DOHH2 (cell line): ENCODE measurements around the gene UBAC2.

Experiments
- H3F3A ChIP-seq: fragments of 200-600 bp; sonication (generic), shearing (Covaris generic); 2 replicates; pipeline ENCODE4 v1.6.0; 2016; ENCODE audit warnings: antibody characterized with exemption, mild to moderate bottlenecking; ENCODE audit not compliant: control insufficient read depth, insufficient read depth
- H3K27ac ChIP-seq: fragments of 200-600 bp; sonication (generic); 2 replicates; pipeline ENCODE4 v1.5.1; 2014; ENCODE audit warnings: low read depth, mild to moderate bottlenecking, low read length, moderate library complexity
- H3K27me3 ChIP-seq: fragments of 200-600 bp; sonication (generic); 2 replicates; pipeline ENCODE4 v1.6.1; 2014; ENCODE audit warnings: mild to moderate bottlenecking, low read length, mixed read lengths; ENCODE audit not compliant: control insufficient read depth
- H3K36me3 ChIP-seq: fragments of 200-600 bp; sonication (generic); 2 replicates; pipeline ENCODE4 v1.6.1; 2014; ENCODE audit warnings: mild to moderate bottlenecking, low read length, moderate library complexity, mixed read lengths; ENCODE audit not compliant: control insufficient read depth
- H3K4me1 ChIP-seq: fragments of 200-600 bp; sonication (generic); 2 replicates; pipeline ENCODE4 v1.6.1; 2014; ENCODE audit warnings: mild to moderate bottlenecking, low read length, mixed read lengths; ENCODE audit not compliant: control insufficient read depth
- H3K4me2 ChIP-seq: fragments of 200-600 bp; sonication (generic); 2 replicates; pipeline ENCODE4 v1.6.0; 2014; ENCODE audit warnings: mild to moderate bottlenecking, low read length, moderate library complexity
- H3K4me3 ChIP-seq: fragments of 200-600 bp; sonication (generic); 2 replicates; pipeline ENCODE4 v1.5.1; 2014; ENCODE audit warnings: mild to moderate bottlenecking, low read length, mixed read lengths
- H3K79me2 ChIP-seq: fragments of 200-600 bp; sonication (generic); 2 replicates; pipeline ENCODE4 v1.6.1; 2014; ENCODE audit warnings: mild to moderate bottlenecking, low read length, mixed read lengths; ENCODE audit not compliant: control insufficient read depth
- H3K9me2 ChIP-seq: fragments of 200-600 bp; sonication (generic); replicated peaks from 2 replicates; pipeline ENCODE4 v1.6.1; 2014; ENCODE audit warnings: mild to moderate bottlenecking, low read length, mixed read lengths; ENCODE audit not compliant: control insufficient read depth
- H3K9me3 ChIP-seq: fragments of 200-600 bp; sonication (generic); 2 replicates; pipeline ENCODE4 v1.6.1; 2014; ENCODE audit warnings: antibody characterized with exemption, low read length, mixed read lengths; ENCODE audit not compliant: control insufficient read depth, insufficient read depth
- H4K20me1 ChIP-seq: fragments of 200-600 bp; sonication (generic); 2 replicates; pipeline ENCODE4 v1.6.0; 2014; ENCODE audit warnings: low read depth, mild to moderate bottlenecking, antibody characterized with exemption, low read length, moderate library complexity; ENCODE audit not compliant: control insufficient read depth, insufficient read depth
- EZH2phosphoT487 ChIP-seq: fragments of 200-600 bp; sonication (generic); IDR thresholded peaks from 2 replicates; pipeline ENCODE4 v1.6.1; 2017; ENCODE audit warnings: borderline replicate concordance, mild to moderate bottlenecking, antibody characterized with exemption, low read length, moderate library complexity, mixed read lengths
- TF ChIP-seq, protein P1 (sequence below): fragments of 200-600 bp; sonication (generic); IDR thresholded peaks from one replicate; pipeline ENCODE4 v1.5.1; 2014; ENCODE audit warnings: antibody characterized with exemption, mild to moderate bottlenecking, low read depth, low read length; ENCODE audit not compliant: poor library complexity, severe bottlenecking

The UBAC2 gene

DNA sequence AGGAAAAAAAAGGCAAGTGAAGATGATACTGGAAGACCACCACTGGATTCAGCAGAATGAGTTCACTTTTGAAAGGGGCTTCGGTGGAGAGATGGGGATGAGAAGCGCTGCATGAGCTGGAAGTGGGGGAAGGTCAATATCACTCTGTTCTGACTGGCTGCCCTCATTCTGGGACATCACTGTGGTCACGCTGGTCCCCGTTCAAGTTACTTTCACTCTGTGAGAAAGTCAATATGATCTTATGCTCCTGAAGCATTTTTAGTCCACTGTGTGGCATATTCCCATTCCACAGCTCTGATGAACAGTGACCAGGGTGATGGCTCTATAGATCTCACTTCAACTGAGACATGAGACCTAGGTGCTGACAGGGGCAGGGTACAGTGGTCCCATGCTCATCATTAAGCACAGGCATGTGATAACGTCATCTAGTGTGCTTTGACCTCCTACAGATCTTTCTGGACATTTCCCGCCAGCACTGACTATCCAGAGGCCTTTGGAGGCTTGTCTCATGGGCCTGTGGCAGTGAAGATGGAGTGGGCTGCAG lies 146.8 kb downstream of the UBAC2 start:
- Histone ChIP-seq H3K27me3 (no peaks in the 10 kb centered on the region), H3K79me2 (no peaks in the 10 kb centered on the region), H3K36me3 (peaks cover 16% of the 10 kb centered on the region), H3K4me1 (no peaks in the 10 kb centered on the region), H3F3A (no peaks in the 10 kb centered on the region), H4K20me1 (0 out of 2 replicates have a peak, but pooled peaks cover 3% of the 10 kb centered on the region), H3K9me3 (no peaks in the 10 kb centered on the region), H3K9me2 (no peaks in the 10 kb centered on the region), H3K4me2 (no peak overlapping the region), H3K4me3 (no peak overlapping the region), H3K27ac (no peak overlapping the region)
- TF ChIP-seq, protein P1, sequence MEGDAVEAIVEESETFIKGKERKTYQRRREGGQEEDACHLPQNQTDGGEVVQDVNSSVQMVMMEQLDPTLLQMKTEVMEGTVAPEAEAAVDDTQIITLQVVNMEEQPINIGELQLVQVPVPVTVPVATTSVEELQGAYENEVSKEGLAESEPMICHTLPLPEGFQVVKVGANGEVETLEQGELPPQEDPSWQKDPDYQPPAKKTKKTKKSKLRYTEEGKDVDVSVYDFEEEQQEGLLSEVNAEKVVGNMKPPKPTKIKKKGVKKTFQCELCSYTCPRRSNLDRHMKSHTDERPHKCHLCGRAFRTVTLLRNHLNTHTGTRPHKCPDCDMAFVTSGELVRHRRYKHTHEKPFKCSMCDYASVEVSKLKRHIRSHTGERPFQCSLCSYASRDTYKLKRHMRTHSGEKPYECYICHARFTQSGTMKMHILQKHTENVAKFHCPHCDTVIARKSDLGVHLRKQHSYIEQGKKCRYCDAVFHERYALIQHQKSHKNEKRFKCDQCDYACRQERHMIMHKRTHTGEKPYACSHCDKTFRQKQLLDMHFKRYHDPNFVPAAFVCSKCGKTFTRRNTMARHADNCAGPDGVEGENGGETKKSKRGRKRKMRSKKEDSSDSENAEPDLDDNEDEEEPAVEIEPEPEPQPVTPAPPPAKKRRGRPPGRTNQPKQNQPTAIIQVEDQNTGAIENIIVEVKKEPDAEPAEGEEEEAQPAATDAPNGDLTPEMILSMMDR = no peak
- no peak for TF ChIP-seq EZH2phosphoT487

DNA sequence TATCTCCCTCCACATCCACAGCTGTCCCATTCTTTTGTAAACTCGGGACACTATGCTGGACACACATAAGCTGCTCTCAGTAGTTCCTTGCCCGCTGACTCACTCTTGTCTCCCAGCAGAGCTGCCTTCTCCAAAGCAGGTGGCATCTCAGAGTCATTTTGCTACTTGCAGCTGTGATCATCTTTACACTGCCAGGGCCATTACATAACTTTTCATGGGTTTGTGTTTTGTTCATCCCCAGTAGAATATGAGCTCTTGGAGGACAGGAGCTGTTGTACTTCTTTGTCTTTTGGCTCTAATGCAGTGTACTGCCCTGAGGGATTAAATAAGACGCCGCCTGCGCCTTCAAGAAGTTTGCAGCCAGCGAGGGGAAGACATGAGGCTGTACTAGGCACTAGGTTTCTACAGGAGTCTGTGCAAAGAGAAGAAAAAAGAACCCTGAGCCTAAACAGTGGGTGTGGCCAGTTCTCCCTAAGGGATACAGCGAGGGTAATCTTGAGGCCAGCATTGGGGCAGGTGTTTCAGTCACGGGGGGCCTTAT lies 147.3 kb downstream of the UBAC2 start:
- Histone ChIP-seq H4K20me1 (0 out of 2 replicates have a peak, but pooled peaks cover 3% of the 10 kb centered on the region), H3K9me3 (no peaks in the 10 kb centered on the region), H3K4me2 (no peak overlapping the region), H3K4me3 (no peak overlapping the region), H3K9me2 (no peaks in the 10 kb centered on the region), H3K27ac (no peak overlapping the region), H3K4me1 (no peaks in the 10 kb centered on the region), H3K79me2 (no peaks in the 10 kb centered on the region), H3F3A (no peaks in the 10 kb centered on the region), H3K27me3 (no peaks in the 10 kb centered on the region), H3K36me3 (peaks cover 10% of the 10 kb centered on the region)
- no peak for TF ChIP-seq EZH2phosphoT487
- TF ChIP-seq, protein P1 = no peak

- H4K20me1 ChIP-seq = 0 out of 2 replicates have a peak, but pooled peaks cover 3% of the 10 kb centered on the region
- no peaks in the 10 kb centered on the region for H3K9me2 ChIP-seq
- H3K9me3 ChIP-seq = no peaks in the 10 kb centered on the region
- H3K79me2 ChIP-seq = no peaks in the 10 kb centered on the region
- no peaks in the 10 kb centered on the region for H3K4me1 ChIP-seq
- H3F3A ChIP-seq = no peaks in the 10 kb centered on the region
- no peak overlapping the region for H3K4me2 ChIP-seq
- peaks cover 13% of the 10 kb centered on the region; the same call in 1 of the 2 replicates for H3K36me3 ChIP-seq
- H3K27me3 ChIP-seq = no peaks in the 10 kb centered on the region
- TF ChIP-seq, protein P1 = no peak
- TF ChIP-seq EZH2phosphoT487 = no peak
- no peak overlapping the region for H3K27ac ChIP-seq
- no peak overlapping the region for H3K4me3 ChIP-seq
These were observed 149.5 kb downstream of the UBAC2 start for GRCh38 chr13:99350191-99350590.
